Endodermal cell (in vitro differentiated cells): ENCODE data around the gene IL22RA1. TPM values are rescaled to one million over a fixed set of nuclear protein-coding genes. Genes with fewer than 3 reads are reported as not detected.

Experiments used
- DNase-seq: peaks from one replicate; pipeline ENCODE4 v3.0.0-alpha.2; 2017
- H3K27ac ChIP-seq: 2 replicates; pipeline ENCODE4 v1.5.1; 2013; ENCODE audit warnings: mild to moderate bottlenecking, low read depth, low read length, moderate library complexity
- H3K27me3 ChIP-seq: 2 replicates; pipeline ENCODE4 v1.6.1; 2013; ENCODE audit warnings: mild to moderate bottlenecking, low read length, moderate library complexity; ENCODE audit not compliant: insufficient read depth, control insufficient read depth, poor library complexity, severe bottlenecking
- H3K36me3 ChIP-seq: 2 replicates; pipeline ENCODE4 v1.7.0; 2013; ENCODE audit warnings: mild to moderate bottlenecking, low read length, moderate library complexity; ENCODE audit not compliant: control insufficient read depth, insufficient read depth
- H3K4me1 ChIP-seq: one replicate; pipeline ENCODE4 v1.7.0; 2013; ENCODE audit warnings: low read length; ENCODE audit not compliant: control insufficient read depth, insufficient read depth
- H3K4me3 ChIP-seq: 2 replicates; pipeline ENCODE4 v1.5.1; 2013; ENCODE audit warnings: mild to moderate bottlenecking, low read length, moderate library complexity
- H3K9ac ChIP-seq: 2 replicates; pipeline ENCODE4 v1.6.1; 2013; ENCODE audit warnings: mild to moderate bottlenecking, low read length, moderate library complexity; ENCODE audit not compliant: poor library complexity, severe bottlenecking; ENCODE audit errors: extremely low read depth
- H3K9me3 ChIP-seq: 2 replicates; pipeline ENCODE4 v1.6.1; 2013; ENCODE audit warnings: mild to moderate bottlenecking, low read length, moderate library complexity; ENCODE audit not compliant: control insufficient read depth
- H3K27ac Mint-ChIP-seq: 2 replicates; pipeline ENCODE4 v1.8.0; 2020; ENCODE audit warnings: mixed read lengths
- H3K27me3 Mint-ChIP-seq: 2 replicates; pipeline ENCODE4 v1.8.0; 2021; ENCODE audit warnings: mild to moderate bottlenecking, mixed read lengths; ENCODE audit not compliant: insufficient read depth
- H3K36me3 Mint-ChIP-seq: 2 replicates; pipeline ENCODE4 v1.8.0; 2020; ENCODE audit warnings: low read depth, mixed read lengths
- H3K4me1 Mint-ChIP-seq: 2 replicates; pipeline ENCODE4 v1.8.0; 2020; ENCODE audit warnings: mixed read lengths
- H3K4me3 Mint-ChIP-seq: 2 replicates; pipeline ENCODE4 v1.8.0; 2020; ENCODE audit warnings: mild to moderate bottlenecking, moderate library complexity, mixed read lengths
- H3K9me3 Mint-ChIP-seq: 2 replicates; pipeline ENCODE4 v1.8.0; 2020; ENCODE audit warnings: mild to moderate bottlenecking, mixed read lengths
- CTCF ChIP-seq: fragments of 200-600 bp; sonication (generic); conservative IDR thresholded peaks from 2 replicates; pipeline ENCODE4 v1.5.0; 2021; ENCODE audit warnings: antibody characterized with exemption, mild to moderate bottlenecking
- WGBS, 2 experiments: methylation state at CpG; one replicate each; pipeline versions ENCODE4 v1.1.5 to v1.1.7; 2013; ENCODE audit warnings: missing lambda C conversion rate in 2 of 2, mixed read lengths in 1 of 2; ENCODE audit not compliant: insufficient coverage in 1 of 2, insufficient read length in 1 of 2; 5-methylcytosine and 5-hydroxymethylcytosine counted together
- total RNA-seq, 2 donors: library from RNA; stranded (reverse); fragmentation: NEBNext Ultra II Directional in 1 of 2; extraction: Animal tissue kit (Norgen Biotek cat#: 25700) in 1 of 2; gene quantifications; 2 replicates in 1 of 2; 3 replicates in 1 of 2; pipeline ENCODE4 v1.2.1, GENCODE V29; 2021

Gene IL22RA1
- total RNA-seq, 2 donors from 2014 or later, result not detected

DNA sequence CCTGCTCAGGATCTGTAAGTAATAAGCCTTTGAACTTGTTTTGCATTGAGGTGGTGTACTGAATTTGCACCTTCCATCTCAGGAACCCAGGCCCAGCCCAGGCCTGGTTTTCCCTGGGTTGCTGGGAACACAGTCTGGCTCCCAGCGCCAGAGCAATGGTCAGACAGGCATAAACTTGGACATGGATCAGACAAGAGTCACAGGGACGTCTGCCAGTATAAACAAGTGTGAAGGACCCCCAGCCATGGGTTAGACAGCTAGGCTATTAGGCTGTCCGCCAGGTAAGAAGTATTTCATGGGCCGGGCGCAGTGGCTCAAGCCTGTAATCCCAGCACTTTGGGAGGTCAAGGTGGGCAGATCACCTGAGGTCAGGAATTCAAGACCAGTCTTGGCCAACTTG is 38.7 kb upstream of the IL22RA1 start:
- Mint-ChIP-seq H3K4me1 (peaks cover 22% of the 10 kb centered on the region), H3K27ac (no peak overlapping the region), H3K36me3 (peaks cover 31% of the 10 kb centered on the region), H3K9me3 (no peaks in the 10 kb centered on the region), H3K4me3 (no peak overlapping the region), H3K27me3 (no peaks in the 10 kb centered on the region)
- H3K4me1 ChIP-seq, result no peaks in the 10 kb centered on the region
- H3K4me3 ChIP-seq, result no peak overlapping the region
- no peaks in the 10 kb centered on the region for H3K9me3 ChIP-seq
- H3K27me3 ChIP-seq, result no peaks in the 10 kb centered on the region
- WGBS, 2 experiments, result 96% methylated on average over 5 of the region's 5 CpGs
- no peak overlapping the region for H3K9ac ChIP-seq
- peaks cover 5% of the 10 kb centered on the region for H3K36me3 ChIP-seq
- no peak for TF ChIP-seq CTCF
- no peak overlapping the region for H3K27ac ChIP-seq
- DNase-seq, result no peak

- no peaks in the 10 kb centered on the region for H3K27me3 Mint-ChIP-seq
- H3K27ac Mint-ChIP-seq, result no peak overlapping the region
- no peaks in the 10 kb centered on the region for H3K9me3 ChIP-seq
- H3K4me3 Mint-ChIP-seq, result no peak overlapping the region
- H3K4me3 ChIP-seq, result no peak overlapping the region
- H3K27ac ChIP-seq, result no peak overlapping the region
- H3K36me3 Mint-ChIP-seq, result peaks cover 36% of the 10 kb centered on the region
- DNase-seq, result no peak
- peaks cover 15% of the 10 kb centered on the region for H3K4me1 Mint-ChIP-seq
- H3K9me3 Mint-ChIP-seq, result no peaks in the 10 kb centered on the region
- H3K27me3 ChIP-seq, result no peaks in the 10 kb centered on the region
- TF ChIP-seq CTCF, result no peak
- no peak overlapping the region for H3K9ac ChIP-seq
- 92% methylated on average over 4 to 6 of the region's 6 CpGs for WGBS, 2 experiments
- no peaks in the 10 kb centered on the region for H3K4me1 ChIP-seq
- peaks cover 5% of the 10 kb centered on the region for H3K36me3 ChIP-seq
Measured at GRCh38 chr1:24180676-24181075, 37.7 kb upstream of the IL22RA1 start.

DNA sequence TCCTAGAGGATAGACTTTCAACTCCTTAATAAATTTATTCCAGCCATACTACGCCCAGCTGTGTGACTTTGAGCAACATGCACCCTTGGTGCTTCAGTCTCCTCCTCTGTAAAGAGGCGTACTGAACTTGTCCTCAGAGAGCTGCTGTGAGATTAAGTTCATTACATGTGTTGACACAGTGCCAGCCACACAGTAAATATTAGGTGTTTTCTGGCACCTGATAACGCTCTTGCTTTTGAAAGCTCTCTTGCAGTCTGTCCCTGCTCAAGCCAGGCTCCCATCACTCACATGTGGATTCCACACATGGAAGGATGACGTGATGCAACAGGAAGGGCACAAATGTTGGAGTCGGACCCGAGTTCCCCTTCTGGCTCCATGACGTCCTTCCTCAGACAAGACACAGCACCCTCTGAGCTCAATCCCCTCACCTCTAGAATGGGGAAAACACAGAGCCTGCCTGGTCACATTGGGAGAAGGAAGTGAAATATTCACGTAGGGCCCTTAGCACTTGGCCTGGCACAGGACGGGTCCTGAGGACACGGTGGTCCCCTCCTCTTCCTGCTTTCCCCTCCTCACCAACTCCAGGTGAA is 36.4 kb upstream of the IL22RA1 start:
- no peaks in the 10 kb centered on the region for H3K4me1 ChIP-seq
- H3K27me3 Mint-ChIP-seq, result no peaks in the 10 kb centered on the region
- no peak overlapping the region for H3K9ac ChIP-seq
- H3K9me3 Mint-ChIP-seq, result no peaks in the 10 kb centered on the region
- H3K27ac ChIP-seq, result no peak overlapping the region
- no peak for TF ChIP-seq CTCF
- no peaks in the 10 kb centered on the region for H3K9me3 ChIP-seq
- peaks cover 43% of the 10 kb centered on the region for H3K36me3 Mint-ChIP-seq
- H3K27me3 ChIP-seq, result no peaks in the 10 kb centered on the region
- peaks cover 5% of the 10 kb centered on the region for H3K36me3 ChIP-seq
- H3K4me3 Mint-ChIP-seq, result no peak overlapping the region
- H3K4me1 Mint-ChIP-seq, result peaks cover 15% of the 10 kb centered on the region
- no peak for DNase-seq
- WGBS, 2 experiments, result 78 to 88% methylated on average over 5 to 10 of the region's 10 CpGs
- H3K4me3 ChIP-seq, result no peak overlapping the region
- H3K27ac Mint-ChIP-seq, result peak overlapping the region; percentile 75
